NB4 (cell line): ENCODE measurements around the gene PCCA.

Source experiments
- DNase-seq: peaks from one replicate; pipeline ENCODE4 v3.0.0; 2010; ENCODE audit warnings: low read depth
- H3K4me3 ChIP-seq: one replicate; pipeline ENCODE4 v1.5.1; 2011; ENCODE audit warnings: mild to moderate bottlenecking, low read depth, low read length, moderate library complexity
- CTCF ChIP-seq: IDR thresholded peaks from one replicate; pipeline ENCODE4 v1.5.1; 2012; ENCODE audit warnings: low read depth, low read length
- MYC ChIP-seq: IDR thresholded peaks from 2 replicates; pipeline ENCODE4 v1.6.1; 2011; ENCODE audit warnings: low read depth, low read length
- POLR2A ChIP-seq: IDR thresholded peaks from 2 replicates; pipeline ENCODE4 v1.6.1; 2011; ENCODE audit warnings: mild to moderate bottlenecking; ENCODE audit not compliant: insufficient read length; ENCODE audit errors: extremely low read depth
- TF ChIP-seq, protein P1 (sequence below): IDR thresholded peaks from 2 replicates; pipeline ENCODE4 v1.6.1; 2011; ENCODE audit warnings: low read depth, low read length

PCCA gene

GRCh38 chr13:100298116-100298681 is 209.3 kb downstream of the PCCA start:
- TF ChIP-seq, protein P1, sequence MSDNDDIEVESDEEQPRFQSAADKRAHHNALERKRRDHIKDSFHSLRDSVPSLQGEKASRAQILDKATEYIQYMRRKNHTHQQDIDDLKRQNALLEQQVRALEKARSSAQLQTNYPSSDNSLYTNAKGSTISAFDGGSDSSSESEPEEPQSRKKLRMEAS = no peak
- TF ChIP-seq POLR2A (no peak), CTCF (no peak), MYC (no peak)

DNA sequence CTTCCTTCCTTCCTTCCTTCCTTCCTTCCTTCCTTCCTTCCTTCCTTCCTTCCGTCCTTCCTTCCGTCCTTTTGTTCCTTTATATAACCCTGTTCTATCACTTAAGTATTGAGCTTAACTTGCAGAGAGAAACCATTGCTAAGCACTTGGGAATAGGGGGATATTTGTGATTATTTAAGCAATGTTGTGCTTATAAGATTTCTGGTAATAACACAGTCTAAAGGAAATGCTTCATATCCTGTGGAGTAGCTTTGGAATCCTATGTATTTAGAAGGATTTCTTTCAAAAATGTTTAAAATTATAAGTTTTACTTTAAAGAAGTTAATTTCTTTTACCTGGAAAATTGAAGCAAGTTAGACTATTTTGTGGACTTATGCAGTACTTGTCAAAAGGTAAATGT is 209.8 kb downstream of the PCCA start:
- no peak overlapping the region for H3K4me3 ChIP-seq
- DNase-seq = no peak
- no peak for TF ChIP-seq MYC
- TF ChIP-seq, protein P1 = no peak
- no peak for TF ChIP-seq POLR2A
- no peak for TF ChIP-seq CTCF

More at GRCh38 chr13:100298116-100298681, 209.3 kb downstream of the PCCA start:
- DNase-seq = no peak
- H3K4me3 ChIP-seq = no peak overlapping the region

- no peak for DNase-seq
- TF ChIP-seq, protein P1 = no peak
- H3K4me3 ChIP-seq = no peak overlapping the region
Measured at GRCh38 chr13:100300243-100300642, 211.3 kb downstream of the PCCA start.

DNA sequence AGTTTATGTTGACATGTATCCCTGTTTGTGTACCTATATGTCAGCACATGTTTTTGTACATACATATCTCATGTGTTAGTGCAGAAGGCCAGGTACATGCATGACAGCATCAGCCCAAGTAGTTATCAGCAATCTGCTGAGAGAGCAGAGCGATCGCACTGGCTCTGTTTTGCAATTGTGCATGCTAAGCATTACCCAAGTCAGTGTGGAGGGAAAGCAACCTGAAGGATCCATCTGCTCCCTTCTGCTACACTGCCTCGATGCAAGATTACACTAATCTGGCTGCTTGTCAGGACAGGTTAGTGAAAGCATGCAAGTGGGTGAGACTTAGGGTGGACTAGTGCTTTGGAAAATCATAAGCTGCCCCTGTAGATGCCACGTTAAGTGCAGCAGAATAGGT is 211.8 kb downstream of the PCCA start:
- H3K4me3 ChIP-seq = no peak overlapping the region
- TF ChIP-seq MYC (no peak), CTCF (no peak), POLR2A (no peak)
- TF ChIP-seq, protein P1 = no peak
- no peak for DNase-seq

GRCh38 chr13:100301418-100301817 is 212.5 kb downstream of the PCCA start:
- H3K4me3 ChIP-seq = no peak overlapping the region
- no peak for DNase-seq
- TF ChIP-seq, protein P1 = no peak

- TF ChIP-seq CTCF (no peak), POLR2A (no peak)
Measured at GRCh38 chr13:100302391-100302790, 213.5 kb downstream of the PCCA start.

DNA sequence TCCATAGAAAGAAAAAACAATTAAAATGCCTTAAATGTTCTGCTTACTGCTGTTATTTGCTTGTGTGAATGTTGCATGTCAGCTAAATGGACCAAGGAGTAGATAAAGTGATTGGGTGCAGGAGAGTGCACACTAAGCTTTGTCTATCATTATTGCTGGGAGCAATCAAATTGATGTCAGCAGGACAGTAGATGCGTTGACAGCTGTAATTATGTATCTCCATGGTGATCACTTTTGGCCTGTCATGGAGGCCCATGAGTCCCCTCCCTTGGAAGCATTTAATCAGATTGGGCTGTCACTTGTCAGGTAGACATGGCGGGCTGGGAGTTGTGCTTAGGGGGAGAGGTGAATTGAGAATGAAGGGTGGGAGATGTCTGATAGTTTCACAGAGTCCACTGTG is 215.3 kb downstream of the PCCA start:
- TF ChIP-seq CTCF (no peak), POLR2A (no peak), MYC (no peak)
- TF ChIP-seq, protein P1 = no peak
- H3K4me3 ChIP-seq = no peak overlapping the region
- DNase-seq = no peak

More at GRCh38 chr13:100302391-100302790, 213.5 kb downstream of the PCCA start:
- DNase-seq = no peak
- no peak overlapping the region for H3K4me3 ChIP-seq
